ENCODE data around the gene SCAF1. TPM values are rescaled to one million over a fixed set of nuclear protein-coding genes. Genes with fewer than 3 reads are reported as not detected.

The SCAF1 gene
- total and polyA plus RNA-seq, 2 experiments from 2014 or later, result 19.7 to 53.7 TPM

DNA sequence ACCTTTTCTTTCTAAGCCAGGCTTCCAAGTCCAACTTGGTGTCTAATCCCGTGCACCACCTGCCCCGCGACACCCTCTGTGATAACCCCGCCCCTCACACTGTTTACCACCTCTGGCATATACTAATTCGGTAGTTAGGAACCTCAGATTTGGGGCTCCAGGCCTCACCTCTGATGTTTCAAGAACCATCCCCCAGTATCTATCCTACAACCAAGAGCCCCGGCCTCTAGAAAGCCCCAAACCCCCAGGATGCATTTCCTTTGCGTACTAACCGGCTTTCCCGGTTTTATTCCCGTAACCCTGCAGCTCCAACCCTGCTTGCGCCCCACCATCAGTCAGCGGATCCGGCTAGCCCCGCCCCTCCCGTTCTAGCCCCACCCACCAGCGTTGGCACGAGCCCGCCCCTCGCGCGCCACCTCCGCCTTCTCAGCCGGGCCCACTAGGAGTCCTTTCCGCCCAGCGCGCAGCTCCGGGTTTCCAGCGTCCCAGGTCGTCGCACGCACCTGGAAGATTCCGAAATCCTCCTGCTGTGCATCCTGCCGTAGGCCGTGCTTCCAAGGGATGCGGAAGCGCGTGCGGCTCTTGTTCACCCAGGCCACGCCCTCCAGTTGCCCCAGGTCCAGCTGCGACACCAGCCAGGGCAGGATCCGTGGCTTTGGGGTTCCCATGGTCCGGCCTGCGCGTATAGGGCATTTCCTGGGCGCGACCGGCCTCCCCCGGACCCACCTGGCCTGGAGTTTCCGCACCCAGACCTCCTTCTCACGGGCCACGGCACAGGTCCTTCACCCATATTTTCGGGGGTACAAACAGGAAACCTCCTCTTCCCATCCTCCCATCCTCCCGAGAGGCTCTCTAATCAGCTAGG is 22.4 kb downstream of the SCAF1 start:
- DNase-seq (ENCODE audit: low spot score), result peak; percentile 98
- TF ChIP-seq ZNF114 (CRISPR knock-in tag; IDR thresholded peaks at IDR 0.05) (no peak), JUNB (IDR thresholded peaks at IDR 0.05; ENCODE audit: unreplicated experiment) (no peak), CTCF (conservative IDR thresholded peaks at IDR 0.05; ENCODE audit: low read depth in 2 of 2) (no peak), ETS1 (IDR thresholded peaks at IDR 0.05) (peak; percentile 66), EZH2 (IDR thresholded peaks at IDR 0.05; ENCODE audit: low read depth, unreplicated experiment) (no peak), ZNF331 (CRISPR knock-in tag; IDR thresholded peaks at IDR 0.05; ENCODE audit: low read depth) (no peak), CREB1 (CRISPR knock-in tag; IDR thresholded peaks at IDR 0.05; ENCODE audit: low read depth) (0 out of 2 replicates have a peak, but pooled peaks have one; percentile 34), STAT1 (IDR thresholded peaks at IDR 0.05; ENCODE audit: unreplicated experiment) (no peak), POLR2AphosphoS5 (IDR thresholded peaks at IDR 0.05; ENCODE audit: low read depth) (peak; percentile 87), EZH2phosphoT487 (IDR thresholded peaks at IDR 0.05; ENCODE audit: unreplicated experiment) (no peak), NANOG (IDR thresholded peaks at IDR 0.05; ENCODE audit: borderline replicate concordance) (no peak)
- TF ChIP-seq, protein P1, sequence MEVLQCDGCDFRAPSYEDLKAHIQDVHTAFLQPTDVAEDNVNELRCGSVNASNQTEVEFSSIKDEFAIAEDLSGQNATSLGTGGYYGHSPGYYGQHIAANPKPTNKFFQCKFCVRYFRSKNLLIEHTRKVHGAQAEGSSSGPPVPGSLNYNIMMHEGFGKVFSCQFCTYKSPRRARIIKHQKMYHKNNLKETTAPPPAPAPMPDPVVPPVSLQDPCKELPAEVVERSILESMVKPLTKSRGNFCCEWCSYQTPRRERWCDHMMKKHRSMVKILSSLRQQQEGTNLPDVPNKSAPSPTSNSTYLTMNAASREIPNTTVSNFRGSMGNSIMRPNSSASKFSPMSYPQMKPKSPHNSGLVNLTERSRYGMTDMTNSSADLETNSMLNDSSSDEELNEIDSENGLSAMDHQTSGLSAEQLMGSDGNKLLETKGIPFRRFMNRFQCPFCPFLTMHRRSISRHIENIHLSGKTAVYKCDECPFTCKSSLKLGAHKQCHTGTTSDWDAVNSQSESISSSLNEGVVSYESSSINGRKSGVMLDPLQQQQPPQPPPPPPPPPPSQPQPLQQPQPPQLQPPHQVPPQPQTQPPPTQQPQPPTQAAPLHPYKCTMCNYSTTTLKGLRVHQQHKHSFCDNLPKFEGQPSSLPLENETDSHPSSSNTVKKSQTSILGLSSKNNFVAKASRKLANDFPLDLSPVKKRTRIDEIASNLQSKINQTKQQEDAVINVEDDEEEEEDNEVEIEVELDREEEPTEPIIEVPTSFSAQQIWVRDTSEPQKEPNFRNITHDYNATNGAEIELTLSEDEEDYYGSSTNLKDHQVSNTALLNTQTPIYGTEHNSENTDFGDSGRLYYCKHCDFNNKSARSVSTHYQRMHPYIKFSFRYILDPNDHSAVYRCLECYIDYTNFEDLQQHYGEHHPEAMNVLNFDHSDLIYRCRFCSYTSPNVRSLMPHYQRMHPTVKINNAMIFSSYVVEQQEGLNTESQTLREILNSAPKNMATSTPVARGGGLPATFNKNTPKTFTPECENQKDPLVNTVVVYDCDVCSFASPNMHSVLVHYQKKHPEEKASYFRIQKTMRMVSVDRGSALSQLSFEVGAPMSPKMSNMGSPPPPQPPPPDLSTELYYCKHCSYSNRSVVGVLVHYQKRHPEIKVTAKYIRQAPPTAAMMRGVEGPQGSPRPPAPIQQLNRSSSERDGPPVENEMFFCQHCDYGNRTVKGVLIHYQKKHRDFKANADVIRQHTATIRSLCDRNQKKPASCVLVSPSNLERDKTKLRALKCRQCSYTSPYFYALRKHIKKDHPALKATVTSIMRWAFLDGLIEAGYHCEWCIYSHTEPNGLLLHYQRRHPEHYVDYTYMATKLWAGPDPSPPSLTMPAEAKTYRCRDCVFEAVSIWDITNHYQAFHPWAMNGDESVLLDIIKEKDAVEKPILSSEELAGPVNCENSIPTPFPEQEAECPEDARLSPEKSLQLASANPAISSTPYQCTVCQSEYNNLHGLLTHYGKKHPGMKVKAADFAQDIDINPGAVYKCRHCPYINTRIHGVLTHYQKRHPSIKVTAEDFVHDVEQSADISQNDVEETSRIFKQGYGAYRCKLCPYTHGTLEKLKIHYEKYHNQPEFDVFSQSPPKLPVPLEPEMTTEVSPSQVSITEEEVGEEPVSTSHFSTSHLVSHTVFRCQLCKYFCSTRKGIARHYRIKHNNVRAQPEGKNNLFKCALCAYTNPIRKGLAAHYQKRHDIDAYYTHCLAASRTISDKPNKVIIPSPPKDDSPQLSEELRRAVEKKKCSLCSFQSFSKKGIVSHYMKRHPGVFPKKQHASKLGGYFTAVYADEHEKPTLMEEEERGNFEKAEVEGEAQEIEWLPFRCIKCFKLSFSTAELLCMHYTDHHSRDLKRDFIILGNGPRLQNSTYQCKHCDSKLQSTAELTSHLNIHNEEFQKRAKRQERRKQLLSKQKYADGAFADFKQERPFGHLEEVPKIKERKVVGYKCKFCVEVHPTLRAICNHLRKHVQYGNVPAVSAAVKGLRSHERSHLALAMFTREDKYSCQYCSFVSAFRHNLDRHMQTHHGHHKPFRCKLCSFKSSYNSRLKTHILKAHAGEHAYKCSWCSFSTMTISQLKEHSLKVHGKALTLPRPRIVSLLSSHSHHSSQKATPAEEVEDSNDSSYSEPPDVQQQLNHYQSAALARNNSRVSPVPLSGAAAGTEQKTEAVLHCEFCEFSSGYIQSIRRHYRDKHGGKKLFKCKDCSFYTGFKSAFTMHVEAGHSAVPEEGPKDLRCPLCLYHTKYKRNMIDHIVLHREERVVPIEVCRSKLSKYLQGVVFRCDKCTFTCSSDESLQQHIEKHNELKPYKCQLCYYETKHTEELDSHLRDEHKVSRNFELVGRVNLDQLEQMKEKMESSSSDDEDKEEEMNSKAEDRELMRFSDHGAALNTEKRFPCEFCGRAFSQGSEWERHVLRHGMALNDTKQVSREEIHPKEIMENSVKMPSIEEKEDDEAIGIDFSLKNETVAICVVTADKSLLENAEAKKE (CRISPR knock-in tag; IDR thresholded peaks at IDR 0.05), result no peak
- TF ChIP-seq, protein P2, sequence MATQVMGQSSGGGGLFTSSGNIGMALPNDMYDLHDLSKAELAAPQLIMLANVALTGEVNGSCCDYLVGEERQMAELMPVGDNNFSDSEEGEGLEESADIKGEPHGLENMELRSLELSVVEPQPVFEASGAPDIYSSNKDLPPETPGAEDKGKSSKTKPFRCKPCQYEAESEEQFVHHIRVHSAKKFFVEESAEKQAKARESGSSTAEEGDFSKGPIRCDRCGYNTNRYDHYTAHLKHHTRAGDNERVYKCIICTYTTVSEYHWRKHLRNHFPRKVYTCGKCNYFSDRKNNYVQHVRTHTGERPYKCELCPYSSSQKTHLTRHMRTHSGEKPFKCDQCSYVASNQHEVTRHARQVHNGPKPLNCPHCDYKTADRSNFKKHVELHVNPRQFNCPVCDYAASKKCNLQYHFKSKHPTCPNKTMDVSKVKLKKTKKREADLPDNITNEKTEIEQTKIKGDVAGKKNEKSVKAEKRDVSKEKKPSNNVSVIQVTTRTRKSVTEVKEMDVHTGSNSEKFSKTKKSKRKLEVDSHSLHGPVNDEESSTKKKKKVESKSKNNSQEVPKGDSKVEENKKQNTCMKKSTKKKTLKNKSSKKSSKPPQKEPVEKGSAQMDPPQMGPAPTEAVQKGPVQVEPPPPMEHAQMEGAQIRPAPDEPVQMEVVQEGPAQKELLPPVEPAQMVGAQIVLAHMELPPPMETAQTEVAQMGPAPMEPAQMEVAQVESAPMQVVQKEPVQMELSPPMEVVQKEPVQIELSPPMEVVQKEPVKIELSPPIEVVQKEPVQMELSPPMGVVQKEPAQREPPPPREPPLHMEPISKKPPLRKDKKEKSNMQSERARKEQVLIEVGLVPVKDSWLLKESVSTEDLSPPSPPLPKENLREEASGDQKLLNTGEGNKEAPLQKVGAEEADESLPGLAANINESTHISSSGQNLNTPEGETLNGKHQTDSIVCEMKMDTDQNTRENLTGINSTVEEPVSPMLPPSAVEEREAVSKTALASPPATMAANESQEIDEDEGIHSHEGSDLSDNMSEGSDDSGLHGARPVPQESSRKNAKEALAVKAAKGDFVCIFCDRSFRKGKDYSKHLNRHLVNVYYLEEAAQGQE (IDR thresholded peaks at IDR 0.05; ENCODE audit: unreplicated experiment), result no peak
- H3F3A ChIP-seq (replicated peaks; ENCODE audit: low read depth), result peaks cover 26% of the 10 kb centered on the region
- H4K20me1 ChIP-seq (replicated peaks; ENCODE audit: insufficient read depth), result peaks cover 25% of the 10 kb centered on the region
- H3K79me2 ChIP-seq (replicated peaks; ENCODE audit: insufficient read depth), result peaks cover 36% of the 10 kb centered on the region
- H3K4me1 ChIP-seq (ENCODE audit: insufficient read depth), result peaks cover 9% of the 10 kb centered on the region
- ATAC-seq, result peak; percentile 66
- Mint-ChIP-seq H3K4me1 (peaks cover 17% of the 10 kb centered on the region), H3K27ac (peak overlapping the region; percentile 98), H3K4me3 (peak overlapping the region; percentile 98), H3K36me3 (ENCODE audit: low read depth) (peaks cover 54% of the 10 kb centered on the region), H3K9me3 (peaks cover 13% of the 10 kb centered on the region), H3K27me3 (ENCODE audit: insufficient read depth, low read depth, poor library complexity) (peaks cover 26% of the 10 kb centered on the region)
- H3K4me2 ChIP-seq, result peak overlapping the region; percentile 99
- no peaks in the 10 kb centered on the region for H3K9me2 ChIP-seq (ENCODE audit: insufficient read depth)
- no peaks in the 10 kb centered on the region for H3K27me3 ChIP-seq (ENCODE audit: insufficient read depth)
- peaks cover 24% of the 10 kb centered on the region for H3K36me3 ChIP-seq (ENCODE audit: insufficient read depth)
- no peak overlapping the region for H2AFZ ChIP-seq
- peak overlapping the region; percentile 96 for H3K27ac ChIP-seq (ENCODE audit: low read depth)
- peak overlapping the region; percentile 70 for H3K4me3 ChIP-seq

Measured in GM23338 (cell line).